ENCODE measurements around the gene TPP1. TPM values are rescaled to one million over a fixed set of nuclear protein-coding genes. Genes with fewer than 3 reads are reported as not detected.

TPP1 gene
- total and polyA plus RNA-seq, 4 donors = 52.8 to 108 (median 86.5) TPM

DNA sequence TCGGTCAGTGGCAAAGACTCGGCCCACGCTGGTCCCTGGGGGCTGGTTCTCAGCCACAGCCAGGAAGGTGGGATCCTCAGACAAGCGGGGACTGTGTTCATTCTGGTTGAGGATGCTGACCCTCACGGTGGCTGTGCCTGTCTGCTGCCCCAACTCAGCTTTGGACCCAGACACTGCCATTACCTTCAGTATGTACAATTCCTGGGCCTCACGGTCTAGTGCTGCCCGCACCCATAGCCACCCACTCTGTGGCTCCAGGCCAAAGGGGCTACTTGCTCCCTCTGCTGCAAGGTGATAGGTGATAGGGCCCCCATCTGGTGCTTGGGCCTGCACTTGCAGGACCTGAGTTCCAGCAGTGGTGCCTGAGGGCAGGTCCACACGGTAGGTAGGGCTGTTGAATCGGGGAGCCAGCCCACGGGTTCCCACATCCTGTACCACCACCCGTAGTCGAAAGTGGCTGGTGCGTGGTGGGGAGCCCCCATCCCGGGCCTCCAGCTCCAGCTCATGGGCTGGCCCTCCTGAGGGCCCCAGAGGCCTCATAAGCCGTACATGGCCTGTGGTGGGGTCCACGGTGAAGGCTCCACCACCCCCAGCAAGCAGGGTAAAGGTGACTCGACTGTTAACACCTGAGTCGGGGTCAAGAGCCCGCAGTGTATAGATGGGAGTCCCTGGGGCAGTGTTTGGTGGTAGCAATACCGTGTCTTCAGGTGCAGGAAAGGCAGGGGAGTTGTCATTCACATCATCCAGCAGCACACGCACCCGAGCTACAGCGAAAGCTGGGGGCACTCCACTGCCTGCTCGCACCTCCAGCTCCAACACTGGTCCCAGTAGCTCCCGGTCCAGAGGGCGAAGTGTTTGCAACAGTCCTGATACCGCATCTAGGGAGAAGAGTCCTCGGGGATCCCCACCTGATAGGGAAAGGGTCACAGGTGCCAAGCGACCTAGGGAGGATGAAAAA, 13.2 kb upstream of the TPP1 start:
- H3K36me3 ChIP-seq (ENCODE audit: control insufficient read depth in 4 of 4, insufficient read depth in 3 of 4, low read depth in 1 of 4, low read length in 3 of 4) = no peaks in the 10 kb centered on the region

More for the DNA sequence above, 13.2 kb upstream of the TPP1 start:
- H3K27ac ChIP-seq (ENCODE audit: low read depth in 1 of 2, low read length in 2 of 2) = no peak overlapping the region
- H3K4me1 ChIP-seq (ENCODE audit: control insufficient read depth in 4 of 4, insufficient read depth in 4 of 4, low read length in 3 of 4) = peaks cover 4 to 29% (median 18%) of the 10 kb centered on the region in 4 donors
- no peak overlapping the region for H3K9ac ChIP-seq (ENCODE audit: low read depth in 1 of 2, low read length in 2 of 2)
- TF ChIP-seq FOXA1 (IDR thresholded peaks at IDR 0.05) (no peak), FOXA2 (IDR thresholded peaks at IDR 0.05) (no peak), EGR1 (IDR thresholded peaks at IDR 0.05; ENCODE audit: low read depth in 2 of 2) (no peak), SP1 (IDR thresholded peaks at IDR 0.05) (no peak), RXRA (IDR thresholded peaks at IDR 0.05) (no peak), HNF4A (conservative IDR thresholded peaks at IDR 0.05) (no peak), NR2F2 (IDR thresholded peaks at IDR 0.05) (no peak), RAD21 (IDR thresholded peaks at IDR 0.05) (no peak), JUND (IDR thresholded peaks at IDR 0.05) (no peak), HNF4G (IDR thresholded peaks at IDR 0.05) (no peak), YY1 (IDR thresholded peaks at IDR 0.05) (no peak)
- TF ChIP-seq, protein P1, sequence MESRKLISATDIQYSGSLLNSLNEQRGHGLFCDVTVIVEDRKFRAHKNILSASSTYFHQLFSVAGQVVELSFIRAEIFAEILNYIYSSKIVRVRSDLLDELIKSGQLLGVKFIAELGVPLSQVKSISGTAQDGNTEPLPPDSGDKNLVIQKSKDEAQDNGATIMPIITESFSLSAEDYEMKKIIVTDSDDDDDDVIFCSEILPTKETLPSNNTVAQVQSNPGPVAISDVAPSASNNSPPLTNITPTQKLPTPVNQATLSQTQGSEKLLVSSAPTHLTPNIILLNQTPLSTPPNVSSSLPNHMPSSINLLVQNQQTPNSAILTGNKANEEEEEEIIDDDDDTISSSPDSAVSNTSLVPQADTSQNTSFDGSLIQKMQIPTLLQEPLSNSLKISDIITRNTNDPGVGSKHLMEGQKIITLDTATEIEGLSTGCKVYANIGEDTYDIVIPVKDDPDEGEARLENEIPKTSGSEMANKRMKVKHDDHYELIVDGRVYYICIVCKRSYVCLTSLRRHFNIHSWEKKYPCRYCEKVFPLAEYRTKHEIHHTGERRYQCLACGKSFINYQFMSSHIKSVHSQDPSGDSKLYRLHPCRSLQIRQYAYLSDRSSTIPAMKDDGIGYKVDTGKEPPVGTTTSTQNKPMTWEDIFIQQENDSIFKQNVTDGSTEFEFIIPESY (IDR thresholded peaks at IDR 0.05) = no peak
- TF ChIP-seq, protein P2, sequence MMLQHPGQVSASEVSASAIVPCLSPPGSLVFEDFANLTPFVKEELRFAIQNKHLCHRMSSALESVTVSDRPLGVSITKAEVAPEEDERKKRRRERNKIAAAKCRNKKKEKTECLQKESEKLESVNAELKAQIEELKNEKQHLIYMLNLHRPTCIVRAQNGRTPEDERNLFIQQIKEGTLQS (IDR thresholded peaks at IDR 0.05) = no peak
- TF ChIP-seq, protein P3, sequence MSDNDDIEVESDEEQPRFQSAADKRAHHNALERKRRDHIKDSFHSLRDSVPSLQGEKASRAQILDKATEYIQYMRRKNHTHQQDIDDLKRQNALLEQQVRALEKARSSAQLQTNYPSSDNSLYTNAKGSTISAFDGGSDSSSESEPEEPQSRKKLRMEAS (IDR thresholded peaks at IDR 0.05) = no peak
- TF ChIP-seq, protein P4, sequence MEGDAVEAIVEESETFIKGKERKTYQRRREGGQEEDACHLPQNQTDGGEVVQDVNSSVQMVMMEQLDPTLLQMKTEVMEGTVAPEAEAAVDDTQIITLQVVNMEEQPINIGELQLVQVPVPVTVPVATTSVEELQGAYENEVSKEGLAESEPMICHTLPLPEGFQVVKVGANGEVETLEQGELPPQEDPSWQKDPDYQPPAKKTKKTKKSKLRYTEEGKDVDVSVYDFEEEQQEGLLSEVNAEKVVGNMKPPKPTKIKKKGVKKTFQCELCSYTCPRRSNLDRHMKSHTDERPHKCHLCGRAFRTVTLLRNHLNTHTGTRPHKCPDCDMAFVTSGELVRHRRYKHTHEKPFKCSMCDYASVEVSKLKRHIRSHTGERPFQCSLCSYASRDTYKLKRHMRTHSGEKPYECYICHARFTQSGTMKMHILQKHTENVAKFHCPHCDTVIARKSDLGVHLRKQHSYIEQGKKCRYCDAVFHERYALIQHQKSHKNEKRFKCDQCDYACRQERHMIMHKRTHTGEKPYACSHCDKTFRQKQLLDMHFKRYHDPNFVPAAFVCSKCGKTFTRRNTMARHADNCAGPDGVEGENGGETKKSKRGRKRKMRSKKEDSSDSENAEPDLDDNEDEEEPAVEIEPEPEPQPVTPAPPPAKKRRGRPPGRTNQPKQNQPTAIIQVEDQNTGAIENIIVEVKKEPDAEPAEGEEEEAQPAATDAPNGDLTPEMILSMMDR (IDR thresholded peaks at IDR 0.05; ENCODE audit: low read depth, low read length, missing input control) = no peak
- TF ChIP-seq, protein P5, sequence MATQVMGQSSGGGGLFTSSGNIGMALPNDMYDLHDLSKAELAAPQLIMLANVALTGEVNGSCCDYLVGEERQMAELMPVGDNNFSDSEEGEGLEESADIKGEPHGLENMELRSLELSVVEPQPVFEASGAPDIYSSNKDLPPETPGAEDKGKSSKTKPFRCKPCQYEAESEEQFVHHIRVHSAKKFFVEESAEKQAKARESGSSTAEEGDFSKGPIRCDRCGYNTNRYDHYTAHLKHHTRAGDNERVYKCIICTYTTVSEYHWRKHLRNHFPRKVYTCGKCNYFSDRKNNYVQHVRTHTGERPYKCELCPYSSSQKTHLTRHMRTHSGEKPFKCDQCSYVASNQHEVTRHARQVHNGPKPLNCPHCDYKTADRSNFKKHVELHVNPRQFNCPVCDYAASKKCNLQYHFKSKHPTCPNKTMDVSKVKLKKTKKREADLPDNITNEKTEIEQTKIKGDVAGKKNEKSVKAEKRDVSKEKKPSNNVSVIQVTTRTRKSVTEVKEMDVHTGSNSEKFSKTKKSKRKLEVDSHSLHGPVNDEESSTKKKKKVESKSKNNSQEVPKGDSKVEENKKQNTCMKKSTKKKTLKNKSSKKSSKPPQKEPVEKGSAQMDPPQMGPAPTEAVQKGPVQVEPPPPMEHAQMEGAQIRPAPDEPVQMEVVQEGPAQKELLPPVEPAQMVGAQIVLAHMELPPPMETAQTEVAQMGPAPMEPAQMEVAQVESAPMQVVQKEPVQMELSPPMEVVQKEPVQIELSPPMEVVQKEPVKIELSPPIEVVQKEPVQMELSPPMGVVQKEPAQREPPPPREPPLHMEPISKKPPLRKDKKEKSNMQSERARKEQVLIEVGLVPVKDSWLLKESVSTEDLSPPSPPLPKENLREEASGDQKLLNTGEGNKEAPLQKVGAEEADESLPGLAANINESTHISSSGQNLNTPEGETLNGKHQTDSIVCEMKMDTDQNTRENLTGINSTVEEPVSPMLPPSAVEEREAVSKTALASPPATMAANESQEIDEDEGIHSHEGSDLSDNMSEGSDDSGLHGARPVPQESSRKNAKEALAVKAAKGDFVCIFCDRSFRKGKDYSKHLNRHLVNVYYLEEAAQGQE (IDR thresholded peaks at IDR 0.05) = no peak
- no peak for DNase-seq (ENCODE audit: low spot score)
- no peak overlapping the region for H3K4me3 ChIP-seq (ENCODE audit: low read depth in 1 of 3, low read length in 3 of 3)
- H3K27me3 ChIP-seq (ENCODE audit: control insufficient read depth in 4 of 4, insufficient read depth in 4 of 4, low read length in 3 of 4) = no peaks in the 10 kb centered on the region
- no peaks in the 10 kb centered on the region for H3K9me3 ChIP-seq (ENCODE audit: control insufficient read depth in 4 of 4, low read length in 3 of 4)
- WGBS = 96% methylated on average over 29 of the region's 29 CpGs

Measured in liver (tissue), 9 donors.